SK-N-SH (cell line): Measurements from ENCODE around the gene PSMD3. TPM values are rescaled to one million over a fixed set of nuclear protein-coding genes. Genes with fewer than 3 reads are reported as not detected.
A peak's percentile ranks its signal among the peaks of the same experiment; 100 is the strongest.

Experiments
- CTCF ChIA-PET: fragments of 300-600, 350-600 bp; formaldehyde crosslinking; extraction: SDS; loops from one replicate; lab custom pipeline; 2021; lab: Yijun Ruan, JAX
- POLR2A ChIA-PET: fragments of 350-600 bp; sonication (Branson Sonifier 250); formaldehyde crosslinking; extraction: SDS; loops from one replicate; lab custom pipeline; 2020; ENCODE audit warnings: antibody characterized with exemption, inconsistent platforms; lab: Yijun Ruan, JAX
- DNase-seq: peaks from one replicate; pipeline ENCODE4 v3.0.0; 2012
- H2AFZ ChIP-seq: fragments of 200-600 bp; sonication (generic); 2 replicates; pipeline ENCODE4 v1.8.1; 2016; ENCODE audit warnings: antibody characterized with exemption, mild to moderate bottlenecking, low read depth
- H3F3A ChIP-seq: fragments of 200-600 bp; sonication (generic); replicated peaks from 2 replicates; pipeline ENCODE3; 2016; ENCODE audit warnings: antibody characterized with exemption, mild to moderate bottlenecking; ENCODE audit not compliant: insufficient read depth
- H3K27ac ChIP-seq, 2 experiments: fragments of 200-500 bp in 1 of 2; fragments of 200-600 bp in 1 of 2; sonication (Bioruptor generic) in 1 of 2; sonication (generic), shearing (Covaris generic) in 1 of 2; 2 replicates each; pipeline versions ENCODE4 v1.5.1 to v1.6.1; 2014 to 2016; ENCODE audit warnings: low read depth in 2 of 2, inconsistent platforms in 1 of 2, low read length in 1 of 2, mild to moderate bottlenecking in 1 of 2, mixed read lengths in 1 of 2
- H3K27me3 ChIP-seq: fragments of 200-600 bp; sonication (generic), shearing (Covaris generic); 2 replicates; pipeline ENCODE4 v1.6.1; 2016; ENCODE audit warnings: mixed run types; ENCODE audit not compliant: insufficient read depth
- H3K36me3 ChIP-seq, 2 experiments: fragments of 200-500 bp in 1 of 2; fragments of 200-600 bp in 1 of 2; sonication (Bioruptor generic) in 1 of 2; sonication (generic) in 1 of 2; replicated peaks in 1 of 2; 2 replicates each; pipeline versions ENCODE3 to v1.5.1; 2014 to 2016; ENCODE audit warnings: low read length in 1 of 2, mild to moderate bottlenecking in 1 of 2; ENCODE audit not compliant: insufficient read depth in 2 of 2, control insufficient read depth in 1 of 2
- H3K4me1 ChIP-seq, 2 experiments: fragments of 200-500 bp in 1 of 2; fragments of 200-600 bp in 1 of 2; sonication (Bioruptor generic) in 1 of 2; sonication (generic), shearing (Covaris generic) in 1 of 2; 2 replicates each; pipeline versions ENCODE4 v1.5.1 to v1.6.1; 2014 to 2016; ENCODE audit warnings: low read depth in 1 of 2, low read length in 1 of 2, mixed run types in 1 of 2; ENCODE audit not compliant: insufficient read depth in 2 of 2, control insufficient read depth in 1 of 2
- H3K4me2 ChIP-seq: fragments of 200-600 bp; sonication (generic), shearing (Covaris generic); 2 replicates; pipeline ENCODE4 v1.6.1; 2017; ENCODE audit warnings: mixed run types
- H3K4me3 ChIP-seq, 2 experiments: fragments of 200-500 bp in 1 of 2; fragments of 200-600 bp in 1 of 2; sonication (Bioruptor generic) in 1 of 2; sonication (generic), shearing (Covaris generic) in 1 of 2; 2 replicates each; pipeline versions ENCODE4 v1.5.1 to v1.8.1; 2014 to 2016; ENCODE audit warnings: low read depth in 2 of 2, inconsistent platforms in 1 of 2, low read length in 1 of 2, mild to moderate bottlenecking in 1 of 2, mixed read lengths in 1 of 2, moderate library complexity in 1 of 2
- H3K79me2 ChIP-seq: fragments of 200-600 bp; sonication (generic); 2 replicates; pipeline ENCODE4 v1.8.1; 2017; ENCODE audit warnings: mild to moderate bottlenecking; ENCODE audit not compliant: insufficient read depth
- H3K9ac ChIP-seq: fragments of 200-600 bp; sonication (generic); 2 replicates; pipeline ENCODE4 v1.6.1; 2017; ENCODE audit warnings: mixed run types
- H3K9me2 ChIP-seq: fragments of 200-600 bp; sonication (generic); 2 replicates; pipeline ENCODE4 v1.6.1; 2017; ENCODE audit warnings: mixed run types
- H3K9me3 ChIP-seq: fragments of 200-600 bp; sonication (generic); 2 replicates; pipeline ENCODE4 v1.6.1; 2017; ENCODE audit warnings: mixed run types, mild to moderate bottlenecking, moderate library complexity
- H4K20me1 ChIP-seq: fragments of 200-600 bp; sonication (generic); 2 replicates; pipeline ENCODE4 v1.6.1; 2017; ENCODE audit warnings: mild to moderate bottlenecking, mixed run types; ENCODE audit not compliant: insufficient read depth
- ELF1 ChIP-seq: IDR thresholded peaks from 2 replicates; pipeline ENCODE4 v1.4.0; 2012
- EP300 ChIP-seq, 2 experiments: IDR thresholded peaks; 2 replicates each; pipeline versions ENCODE4 v1.4.0 to v1.6.1; 2012; ENCODE audit warnings: borderline replicate concordance in 1 of 2, low read depth in 1 of 2, low read length in 1 of 2
- FOSL2 ChIP-seq: IDR thresholded peaks from 2 replicates; pipeline ENCODE4 v1.4.0; 2012; ENCODE audit warnings: low read depth, mild to moderate bottlenecking, moderate library complexity, borderline replicate concordance
- FOXJ3 ChIP-seq: sonication (generic); formaldehyde crosslinking; IDR thresholded peaks from 2 replicates; pipeline ENCODE4 v1.5.1; 2020; ENCODE audit warnings: mild to moderate bottlenecking, missing genetic modification reagents
- FOXM1 ChIP-seq: IDR thresholded peaks from 2 replicates; pipeline ENCODE4 v1.4.0; 2012; ENCODE audit warnings: low read depth, mild to moderate bottlenecking
- GABPA ChIP-seq: IDR thresholded peaks from 2 replicates; pipeline ENCODE4 v1.4.0; 2012; ENCODE audit warnings: low read depth, mild to moderate bottlenecking
- GATA2 ChIP-seq: sonication (generic); formaldehyde crosslinking; IDR thresholded peaks from 2 replicates; pipeline ENCODE4 v1.5.0; 2020; ENCODE audit warnings: mild to moderate bottlenecking, missing genetic modification reagents
- MEF2A ChIP-seq: IDR thresholded peaks from 2 replicates; pipeline ENCODE4 v1.4.0; 2012; ENCODE audit warnings: low read depth, borderline replicate concordance
- NFIC ChIP-seq: IDR thresholded peaks from 2 replicates; pipeline ENCODE4 v1.4.0; 2012; ENCODE audit warnings: borderline replicate concordance
- POLR2AphosphoS5 ChIP-seq: IDR thresholded peaks from 2 replicates; pipeline ENCODE4 v1.6.1; 2012; ENCODE audit warnings: low read depth, low read length
- SIN3A ChIP-seq: IDR thresholded peaks from 2 replicates; pipeline ENCODE4 v1.6.1; 2012; ENCODE audit warnings: low read depth, mild to moderate bottlenecking, low read length, moderate library complexity, borderline replicate concordance
- SMC3 ChIP-seq: IDR thresholded peaks from 2 replicates; pipeline ENCODE4 v1.6.1; 2012; ENCODE audit warnings: low read depth, low read length, improper control_type of control experiment
- TAF1 ChIP-seq: IDR thresholded peaks from 2 replicates; pipeline ENCODE4 v1.6.1; 2012; ENCODE audit warnings: low read depth, mild to moderate bottlenecking, low read length, moderate library complexity, borderline replicate concordance
- TCF12 ChIP-seq: IDR thresholded peaks from 2 replicates; pipeline ENCODE4 v1.4.0; 2012
- TEAD4 ChIP-seq: IDR thresholded peaks from 2 replicates; pipeline ENCODE4 v1.4.0; 2012; ENCODE audit warnings: mild to moderate bottlenecking, borderline replicate concordance; ENCODE audit not compliant: insufficient read depth
- WGBS: methylation state at CpG from one replicate; pipeline ENCODE4 v1.1.6; 2017; ENCODE audit warnings: low lambda C conversion rate; 5-methylcytosine and 5-hydroxymethylcytosine counted together
- polyA plus RNA-seq, 3 experiments: library from polyadenylated mRNA; depleted of rRNA; stranded (reverse); fragments of >200 nt; gene quantifications; 2 replicates each; pipeline ENCODE4 v1.2.3, GENCODE V29; 2012
- TF ChIP-seq, protein P1 (sequence below): IDR thresholded peaks from 2 replicates; pipeline ENCODE4 v1.6.1; 2012; ENCODE audit warnings: mild to moderate bottlenecking, low read depth, low read length, moderate library complexity
- TF ChIP-seq, protein P2 (sequence below): fragments of 200-600 bp; sonication (generic); IDR thresholded peaks from 2 replicates; pipeline ENCODE4 v1.6.1; 2017; ENCODE audit warnings: antibody characterized with exemption, mild to moderate bottlenecking, moderate library complexity
- TF ChIP-seq, protein P3 (sequence below): IDR thresholded peaks from 2 replicates; pipeline ENCODE4 v1.4.0; 2012; ENCODE audit warnings: low read depth, borderline replicate concordance

The PSMD3 gene
- polyA plus RNA-seq, 1 of the 3 experiments (the other 2 are of a cell fraction): 104 TPM

DNA sequence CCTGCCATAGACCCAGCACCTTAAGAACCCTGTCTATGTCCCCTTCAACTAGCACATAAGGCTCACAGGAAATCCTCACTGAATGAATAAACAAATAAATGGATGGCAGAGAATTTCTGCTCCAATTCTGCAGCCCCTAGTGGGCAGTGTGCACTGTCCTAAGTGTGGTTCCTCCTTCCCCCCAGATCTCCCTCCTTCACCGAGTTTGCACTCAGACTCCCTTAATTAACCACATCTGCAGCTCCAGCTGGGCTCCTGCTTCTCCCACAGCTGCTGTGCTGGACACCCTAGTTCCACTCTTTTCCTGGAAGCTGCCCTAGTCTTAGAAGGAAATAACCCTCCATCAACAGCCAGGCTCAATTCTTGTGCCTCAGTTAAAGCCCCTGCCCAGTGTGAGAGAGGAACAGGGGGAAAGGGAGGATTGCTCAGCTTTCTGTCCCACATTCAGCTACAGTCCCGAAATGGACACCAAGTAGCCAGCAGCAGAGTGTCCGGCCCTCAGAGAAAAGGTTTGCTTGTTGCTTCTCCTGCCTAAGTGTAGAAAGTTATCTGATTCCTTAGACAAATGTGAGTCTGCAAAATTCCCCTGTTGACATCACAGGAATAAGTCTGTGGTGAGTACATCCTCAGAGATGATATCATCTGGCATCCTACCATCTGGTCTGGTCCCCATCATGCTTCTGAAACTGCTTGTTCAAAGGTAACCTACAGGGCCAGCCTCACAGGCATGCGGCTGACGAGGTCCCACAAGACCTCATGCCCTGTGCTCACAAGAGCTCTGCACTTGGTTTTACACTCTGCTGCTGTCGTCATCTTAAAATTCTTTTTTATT, 40.8 kb upstream of the PSMD3 start (continued):
- TF ChIP-seq TAF1 (no peak; the same call in 1 of the 2 replicates), POLR2AphosphoS5 (peak; percentile 55; the same call in 1 of the 2 replicates), FOXM1 (no peak), NFIC (peak; percentile 72), SIN3A (no peak), TCF12 (peak; percentile 92), ELF1 (no peak), GABPA (no peak), TEAD4 (peak; percentile 59; the same call in 1 of the 2 replicates), FOXJ3 (CRISPR knock-in tag) (no peak), FOSL2 (peak; percentile 72; the same call in 1 of the 2 replicates)
- TF ChIP-seq, protein P1, sequence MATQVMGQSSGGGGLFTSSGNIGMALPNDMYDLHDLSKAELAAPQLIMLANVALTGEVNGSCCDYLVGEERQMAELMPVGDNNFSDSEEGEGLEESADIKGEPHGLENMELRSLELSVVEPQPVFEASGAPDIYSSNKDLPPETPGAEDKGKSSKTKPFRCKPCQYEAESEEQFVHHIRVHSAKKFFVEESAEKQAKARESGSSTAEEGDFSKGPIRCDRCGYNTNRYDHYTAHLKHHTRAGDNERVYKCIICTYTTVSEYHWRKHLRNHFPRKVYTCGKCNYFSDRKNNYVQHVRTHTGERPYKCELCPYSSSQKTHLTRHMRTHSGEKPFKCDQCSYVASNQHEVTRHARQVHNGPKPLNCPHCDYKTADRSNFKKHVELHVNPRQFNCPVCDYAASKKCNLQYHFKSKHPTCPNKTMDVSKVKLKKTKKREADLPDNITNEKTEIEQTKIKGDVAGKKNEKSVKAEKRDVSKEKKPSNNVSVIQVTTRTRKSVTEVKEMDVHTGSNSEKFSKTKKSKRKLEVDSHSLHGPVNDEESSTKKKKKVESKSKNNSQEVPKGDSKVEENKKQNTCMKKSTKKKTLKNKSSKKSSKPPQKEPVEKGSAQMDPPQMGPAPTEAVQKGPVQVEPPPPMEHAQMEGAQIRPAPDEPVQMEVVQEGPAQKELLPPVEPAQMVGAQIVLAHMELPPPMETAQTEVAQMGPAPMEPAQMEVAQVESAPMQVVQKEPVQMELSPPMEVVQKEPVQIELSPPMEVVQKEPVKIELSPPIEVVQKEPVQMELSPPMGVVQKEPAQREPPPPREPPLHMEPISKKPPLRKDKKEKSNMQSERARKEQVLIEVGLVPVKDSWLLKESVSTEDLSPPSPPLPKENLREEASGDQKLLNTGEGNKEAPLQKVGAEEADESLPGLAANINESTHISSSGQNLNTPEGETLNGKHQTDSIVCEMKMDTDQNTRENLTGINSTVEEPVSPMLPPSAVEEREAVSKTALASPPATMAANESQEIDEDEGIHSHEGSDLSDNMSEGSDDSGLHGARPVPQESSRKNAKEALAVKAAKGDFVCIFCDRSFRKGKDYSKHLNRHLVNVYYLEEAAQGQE: no peak

DNA sequence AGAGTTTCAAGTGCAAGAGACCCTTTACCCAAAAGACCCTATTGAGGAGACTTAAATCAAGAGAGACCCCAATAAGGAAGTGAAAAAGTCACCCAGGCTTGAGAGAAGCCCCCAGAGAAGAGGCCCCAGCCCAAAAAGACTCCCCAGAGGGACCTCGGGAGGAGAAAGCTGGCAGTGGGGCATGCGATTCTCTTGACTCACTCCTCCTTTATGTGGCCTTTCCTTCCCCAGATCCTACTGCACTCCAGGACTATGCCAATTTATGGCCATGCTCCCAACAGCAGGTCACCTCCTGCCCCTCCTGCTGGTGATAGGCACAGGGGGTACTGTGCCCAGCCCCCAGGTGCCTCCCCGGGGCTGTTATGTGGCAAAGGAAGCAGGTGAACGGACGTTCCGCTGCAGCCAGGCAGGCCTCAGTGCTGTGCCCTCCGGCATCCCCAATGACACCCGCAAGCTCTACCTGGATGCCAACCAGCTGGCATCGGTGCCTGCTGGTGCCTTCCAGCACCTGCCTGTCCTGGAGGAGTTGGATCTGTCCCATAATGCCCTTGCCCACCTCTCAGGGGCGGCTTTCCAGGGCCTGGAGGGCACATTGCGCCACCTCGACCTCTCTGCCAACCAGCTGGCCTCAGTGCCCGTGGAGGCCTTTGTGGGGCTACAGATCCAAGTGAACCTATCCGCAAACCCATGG, 36.8 kb upstream of the PSMD3 start:
- no peak for TF ChIP-seq MEF2A
- TF ChIP-seq SMC3: no peak
- TF ChIP-seq SIN3A: no peak
- TF ChIP-seq, protein P2, sequence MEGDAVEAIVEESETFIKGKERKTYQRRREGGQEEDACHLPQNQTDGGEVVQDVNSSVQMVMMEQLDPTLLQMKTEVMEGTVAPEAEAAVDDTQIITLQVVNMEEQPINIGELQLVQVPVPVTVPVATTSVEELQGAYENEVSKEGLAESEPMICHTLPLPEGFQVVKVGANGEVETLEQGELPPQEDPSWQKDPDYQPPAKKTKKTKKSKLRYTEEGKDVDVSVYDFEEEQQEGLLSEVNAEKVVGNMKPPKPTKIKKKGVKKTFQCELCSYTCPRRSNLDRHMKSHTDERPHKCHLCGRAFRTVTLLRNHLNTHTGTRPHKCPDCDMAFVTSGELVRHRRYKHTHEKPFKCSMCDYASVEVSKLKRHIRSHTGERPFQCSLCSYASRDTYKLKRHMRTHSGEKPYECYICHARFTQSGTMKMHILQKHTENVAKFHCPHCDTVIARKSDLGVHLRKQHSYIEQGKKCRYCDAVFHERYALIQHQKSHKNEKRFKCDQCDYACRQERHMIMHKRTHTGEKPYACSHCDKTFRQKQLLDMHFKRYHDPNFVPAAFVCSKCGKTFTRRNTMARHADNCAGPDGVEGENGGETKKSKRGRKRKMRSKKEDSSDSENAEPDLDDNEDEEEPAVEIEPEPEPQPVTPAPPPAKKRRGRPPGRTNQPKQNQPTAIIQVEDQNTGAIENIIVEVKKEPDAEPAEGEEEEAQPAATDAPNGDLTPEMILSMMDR: no peak
- TF ChIP-seq, protein P3, sequence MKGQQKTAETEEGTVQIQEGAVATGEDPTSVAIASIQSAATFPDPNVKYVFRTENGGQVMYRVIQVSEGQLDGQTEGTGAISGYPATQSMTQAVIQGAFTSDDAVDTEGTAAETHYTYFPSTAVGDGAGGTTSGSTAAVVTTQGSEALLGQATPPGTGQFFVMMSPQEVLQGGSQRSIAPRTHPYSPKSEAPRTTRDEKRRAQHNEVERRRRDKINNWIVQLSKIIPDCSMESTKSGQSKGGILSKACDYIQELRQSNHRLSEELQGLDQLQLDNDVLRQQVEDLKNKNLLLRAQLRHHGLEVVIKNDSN: no peak
- no peak for TF ChIP-seq GATA2 (CRISPR knock-in tag)
- no peak for TF ChIP-seq EP300 (IDR thresholded peaks at IDR 0.05; ENCODE audit: borderline replicate concordance in 1 of 2, low read depth in 1 of 2, low read length in 1 of 2)
- Histone ChIP-seq H3K27ac (no peak overlapping the region), H3K4me3 (no peak overlapping the region), H3K4me1 (peaks cover 9 to 14% of the 10 kb centered on the region in 2 experiments; a peak in 2 of 4 replicates), H3K9me3 (no peaks in the 10 kb centered on the region), H3K9ac (no peak overlapping the region), H4K20me1 (no peaks in the 10 kb centered on the region), H3K4me2 (no peak overlapping the region), H3K9me2 (no peaks in the 10 kb centered on the region), H2AFZ (no peak overlapping the region), H3F3A (peaks cover 20% of the 10 kb centered on the region), H3K36me3 (no peaks in the 10 kb centered on the region), H3K79me2 (no peaks in the 10 kb centered on the region), H3K27me3 (no peaks in the 10 kb centered on the region)
- WGBS: 68% methylated on average over 6 of the region's 14 CpGs
- POLR2A ChIA-PET: no interaction called here
- DNase-seq: no peak
- CTCF ChIA-PET: interaction anchor here (2.4 kb wide), 1 partner anchor 36 kb away, joined by 6 read pairs; the partner anchor contains the start of gene PSMD3
